Smooth muscle cell (in vitro differentiated cells): Measurements from ENCODE around the gene ETFA. TPM values are rescaled to one million over a fixed set of nuclear protein-coding genes. Genes with fewer than 3 reads are reported as not detected.

ENCODE experiments used
- DNase-seq: peaks from one replicate; lab custom pipeline; 2025; ENCODE audit not compliant: unreplicated experiment; lab: John Stamatoyannopoulos, UW
- H2AFZ ChIP-seq: fragments of 200-600 bp; sonication (generic); 2 replicates; pipeline ENCODE4 v1.6.0; 2016; ENCODE audit warnings: antibody characterized with exemption, low read depth, mild to moderate bottlenecking
- H3F3A ChIP-seq: fragments of 200-600 bp; sonication (generic); 2 replicates; pipeline ENCODE4 v1.6.0; 2017; ENCODE audit warnings: antibody characterized with exemption, low read depth
- H3K27ac ChIP-seq: fragments of 200-600 bp; sonication (generic); 2 replicates; pipeline ENCODE4 v1.5.1; 2016; ENCODE audit warnings: low read depth, mild to moderate bottlenecking
- H3K27me3 ChIP-seq: fragments of 200-600 bp; sonication (generic); 2 replicates; pipeline ENCODE4 v1.6.1; 2016; ENCODE audit warnings: low read depth, mild to moderate bottlenecking
- H3K36me3 ChIP-seq: fragments of 200-600 bp; sonication (generic); 2 replicates; pipeline ENCODE4 v1.5.1; 2016; ENCODE audit warnings: low read depth
- H3K4me1 ChIP-seq: fragments of 200-600 bp; sonication (generic); 2 replicates; pipeline ENCODE4 v1.5.1; 2016; ENCODE audit warnings: low read depth
- H3K4me2 ChIP-seq: fragments of 200-600 bp; sonication (generic); 2 replicates; pipeline ENCODE4 v1.6.0; 2016; ENCODE audit warnings: mild to moderate bottlenecking
- H3K4me3 ChIP-seq: fragments of 200-600 bp; sonication (generic); 2 replicates; pipeline ENCODE4 v1.5.1; 2016; ENCODE audit warnings: mild to moderate bottlenecking
- H3K79me2 ChIP-seq: fragments of 200-600 bp; sonication (generic); 2 replicates; pipeline ENCODE4 v1.6.0; 2016; ENCODE audit warnings: low read depth, mild to moderate bottlenecking
- H3K9ac ChIP-seq: fragments of 200-600 bp; sonication (generic); 2 replicates; pipeline ENCODE4 v1.6.0; 2016; ENCODE audit warnings: low read depth
- H3K9me3 ChIP-seq: fragments of 200-600 bp; sonication (generic); replicated peaks from 2 replicates; pipeline ENCODE4 v1.5.1; 2016; ENCODE audit warnings: low read depth
- H4K20me1 ChIP-seq: fragments of 200-600 bp; sonication (generic); 2 replicates; pipeline ENCODE4 v1.6.0; 2016; ENCODE audit warnings: low read depth
- CTCF ChIP-seq: fragments of 200-600 bp; sonication (generic); IDR thresholded peaks from 2 replicates; pipeline ENCODE4 v1.5.1; 2017; ENCODE audit warnings: borderline replicate concordance, mild to moderate bottlenecking, antibody characterized with exemption; ENCODE audit not compliant: insufficient read depth, poor library complexity, severe bottlenecking
- WGBS: methylation state at CpG from one replicate; pipeline ENCODE4 v1.1.7; 2016; ENCODE audit warnings: low lambda C conversion rate; 5-methylcytosine and 5-hydroxymethylcytosine counted together
- polyA plus RNA-seq: library from polyadenylated mRNA; unstranded; fragments of >200 nt; fragmentation: Nextera tagmentation; extraction: Ambion mirVana; gene quantifications from 2 replicates; pipeline ENCODE4 v1.2.1, GENCODE V29; 2016
- total RNA-seq: library from RNA; depleted of rRNA; stranded (reverse); fragments of >200 nt; gene quantifications from 2 replicates; pipeline ENCODE4 v1.2.3, GENCODE V29; 2014

Gene ETFA
- total and polyA plus RNA-seq, 2 experiments from 2014 or later = 98.0 to 119 TPM

- Histone ChIP-seq H3K27me3 (no peaks in the 10 kb centered on the region), H3K4me1 (no peaks in the 10 kb centered on the region), H2AFZ (no peak overlapping the region), H3K27ac (no peak overlapping the region), H3K36me3 (peaks cover 8% of the 10 kb centered on the region), H3K9me3 (no peaks in the 10 kb centered on the region), H4K20me1 (peaks cover 16% of the 10 kb centered on the region), H3F3A (no peaks in the 10 kb centered on the region), H3K4me3 (no peak overlapping the region), H3K79me2 (no peaks in the 10 kb centered on the region), H3K9ac (no peak overlapping the region), H3K4me2 (no peak overlapping the region)
- no peak for TF ChIP-seq CTCF
- no peak for DNase-seq
- WGBS = 100% methylated on average over 1 of the region's 1 CpG
Observed at GRCh38 chr15:76221085-76221767, 90.0 kb downstream of the ETFA start.

- Histone ChIP-seq H3K4me1 (no peaks in the 10 kb centered on the region), H3K4me2 (no peak overlapping the region), H3K27ac (no peak overlapping the region), H3K27me3 (no peaks in the 10 kb centered on the region), H3K4me3 (no peak overlapping the region), H3K36me3 (peaks cover 8% of the 10 kb centered on the region), H3K9ac (no peak overlapping the region), H3K79me2 (no peaks in the 10 kb centered on the region), H3K9me3 (no peaks in the 10 kb centered on the region), H4K20me1 (peaks cover 16% of the 10 kb centered on the region), H2AFZ (no peak overlapping the region), H3F3A (no peaks in the 10 kb centered on the region)
- DNase-seq = no peak
- 98% methylated on average over 5 of the region's 5 CpGs for WGBS
- TF ChIP-seq CTCF = no peak
Observed at GRCh38 chr15:76217882-76218217, 93.4 kb downstream of the ETFA start.

- Histone ChIP-seq H3K4me1 (no peaks in the 10 kb centered on the region), H3K36me3 (peaks cover 8% of the 10 kb centered on the region), H3K9me3 (no peaks in the 10 kb centered on the region), H3K9ac (no peak overlapping the region), H3F3A (no peaks in the 10 kb centered on the region), H3K27ac (no peak overlapping the region), H4K20me1 (peaks cover 16% of the 10 kb centered on the region), H3K4me2 (no peak overlapping the region), H3K27me3 (no peaks in the 10 kb centered on the region), H3K79me2 (no peaks in the 10 kb centered on the region), H3K4me3 (no peak overlapping the region), H2AFZ (no peak overlapping the region)
- TF ChIP-seq CTCF = no peak
- DNase-seq = no peak
- 81% methylated on average over 7 of the region's 7 CpGs for WGBS
Observed at GRCh38 chr15:76217029-76217881, 94.0 kb downstream of the ETFA start.
